ENCODE results near the gene PBX3.

PBX3 gene

GRCh38 chr9:125983681-125984080, 236.5 kb downstream of the PBX3 start:
- DNase-seq (ENCODE audit: low read depth in 1 of 2, low spot score in 1 of 2) = no peak
- no peak for TF ChIP-seq JUND (IDR thresholded peaks at IDR 0.05; ENCODE audit: low read depth)
- in situ Hi-C loops (cut with HindIII; ENCODE audit: low pct_unique_long_range_greater_than_20kb, low sequenced_read_pairs) = no loop called here

GRCh38 chr9:125984461-125984860, 237.3 kb downstream of the PBX3 start:
- TF ChIP-seq JUND (IDR thresholded peaks at IDR 0.05; ENCODE audit: low read depth) = no peak
- in situ Hi-C loops (cut with HindIII; ENCODE audit: low pct_unique_long_range_greater_than_20kb, low sequenced_read_pairs) = no loop called here
- no peak for DNase-seq (ENCODE audit: low read depth in 1 of 2, low spot score in 1 of 2)

- no peak for TF ChIP-seq JUND (IDR thresholded peaks at IDR 0.05; ENCODE audit: low read depth)
- DNase-seq (ENCODE audit: low read depth in 1 of 2, low spot score in 1 of 2) = no peak
- in situ Hi-C loops (cut with HindIII; ENCODE audit: low pct_unique_long_range_greater_than_20kb, low sequenced_read_pairs) = no loop called here
Measured at GRCh38 chr9:125985142-125985997, 238.2 kb downstream of the PBX3 start.

- DNase-seq (ENCODE audit: low read depth in 1 of 2, low spot score in 1 of 2) = no peak
- TF ChIP-seq JUND (IDR thresholded peaks at IDR 0.05; ENCODE audit: low read depth) = no peak
- in situ Hi-C loops (cut with HindIII; ENCODE audit: low pct_unique_long_range_greater_than_20kb, low sequenced_read_pairs) = no loop called here
Measured at GRCh38 chr9:125985998-125986655, 239.0 kb downstream of the PBX3 start.

GRCh38 chr9:125986966-125987365, 239.8 kb downstream of the PBX3 start:
- no peak for DNase-seq (ENCODE audit: low read depth in 1 of 2, low spot score in 1 of 2)
- in situ Hi-C loops (cut with HindIII; ENCODE audit: low pct_unique_long_range_greater_than_20kb, low sequenced_read_pairs) = no loop called here
- TF ChIP-seq JUND (IDR thresholded peaks at IDR 0.05; ENCODE audit: low read depth) = no peak

- DNase-seq (ENCODE audit: low read depth in 1 of 2, low spot score in 1 of 2) = no peak
- in situ Hi-C loops (cut with HindIII; ENCODE audit: low pct_unique_long_range_greater_than_20kb, low sequenced_read_pairs) = no loop called here
- TF ChIP-seq JUND (IDR thresholded peaks at IDR 0.05; ENCODE audit: low read depth) = no peak
Measured at GRCh38 chr9:125987420-125987819, 240.2 kb downstream of the PBX3 start.

- no peak for DNase-seq (ENCODE audit: low read depth in 1 of 2, low spot score in 1 of 2)
- in situ Hi-C loops (cut with HindIII; ENCODE audit: low pct_unique_long_range_greater_than_20kb, low sequenced_read_pairs) = no loop called here
- no peak for TF ChIP-seq JUND (IDR thresholded peaks at IDR 0.05; ENCODE audit: low read depth)
Measured at GRCh38 chr9:125988479-125989050, 241.4 kb downstream of the PBX3 start.

- in situ Hi-C loops (cut with HindIII; ENCODE audit: low pct_unique_long_range_greater_than_20kb, low sequenced_read_pairs) = no loop called here
- DNase-seq (ENCODE audit: low read depth in 1 of 2, low spot score in 1 of 2) = no peak
- TF ChIP-seq JUND (IDR thresholded peaks at IDR 0.05; ENCODE audit: low read depth) = no peak
Measured at GRCh38 chr9:125989090-125989501, 241.9 kb downstream of the PBX3 start.

GRCh38 chr9:125989524-125990180, 242.5 kb downstream of the PBX3 start:
- no peak for TF ChIP-seq JUND (IDR thresholded peaks at IDR 0.05; ENCODE audit: low read depth)
- in situ Hi-C loops (cut with HindIII; ENCODE audit: low pct_unique_long_range_greater_than_20kb, low sequenced_read_pairs) = no loop called here
- DNase-seq (ENCODE audit: low read depth in 1 of 2, low spot score in 1 of 2) = no peak

GRCh38 chr9:125990186-125990792, 243.1 kb downstream of the PBX3 start:
- no peak for DNase-seq (ENCODE audit: low read depth in 1 of 2, low spot score in 1 of 2)
- TF ChIP-seq JUND (IDR thresholded peaks at IDR 0.05; ENCODE audit: low read depth) = no peak
- in situ Hi-C loops (cut with HindIII; ENCODE audit: low pct_unique_long_range_greater_than_20kb, low sequenced_read_pairs) = no loop called here

GRCh38 chr9:125990793-125991220, 243.6 kb downstream of the PBX3 start:
- in situ Hi-C loops (cut with HindIII; ENCODE audit: low pct_unique_long_range_greater_than_20kb, low sequenced_read_pairs) = no loop called here
- no peak for TF ChIP-seq JUND (IDR thresholded peaks at IDR 0.05; ENCODE audit: low read depth)
- DNase-seq (ENCODE audit: low read depth in 1 of 2, low spot score in 1 of 2) = no peak

GRCh38 chr9:125991886-125992529, 244.8 kb downstream of the PBX3 start:
- no peak for TF ChIP-seq JUND (IDR thresholded peaks at IDR 0.05; ENCODE audit: low read depth)
- in situ Hi-C loops (cut with HindIII; ENCODE audit: low pct_unique_long_range_greater_than_20kb, low sequenced_read_pairs) = no loop called here

More at GRCh38 chr9:125991886-125992529, 244.8 kb downstream of the PBX3 start:
- DNase-seq (ENCODE audit: low read depth in 1 of 2, low spot score in 1 of 2) = no peak
